H1 (cell line): ENCODE data around the gene ARHGAP26. TPM values are rescaled to one million over a fixed set of nuclear protein-coding genes. Genes with fewer than 3 reads are reported as not detected.

Experiments used
- SUZ12 ChIP-seq: fragments of 200-600 bp; sonication (generic); IDR thresholded peaks from 2 replicates; pipeline ENCODE4 v1.6.1; 2012; ENCODE audit warnings: mild to moderate bottlenecking, inconsistent platforms, low read length, moderate library complexity, mixed read lengths
- polyA plus RNA-seq, 7 experiments: library from polyadenylated mRNA; depleted of rRNA in 3 of 7; stranded (reverse) in 5 of 7; unstranded in 2 of 7; fragments of >200 nt in 5 of 7; fragments of 200-250 nt in 2 of 7; gene quantifications; 1 replicate in 5 of 7; 2 replicates in 1 of 7; 4 replicates in 1 of 7; pipeline versions ENCODE4 v1.2.1 to v1.2.3, GENCODE V29; 2011 to 2013; ENCODE audit warnings: missing spikeins in 2 of 7, mixed read lengths in 2 of 7
- total RNA-seq: library from RNA; stranded (reverse); fragmentation: NEBNext Ultra II Directional; extraction: Animal tissue kit (Norgen Biotek cat#: 25700); gene quantifications from 2 replicates; pipeline ENCODE4 v1.2.1, GENCODE V29; 2021
- TF ChIP-seq, protein P1 (sequence below): fragments of 300-600 bp; sonication (generic); IDR thresholded peaks from 2 replicates; pipeline ENCODE4 v1.7.1; 2012; ENCODE audit warnings: low read length, moderate library complexity, mild to moderate bottlenecking, inconsistent platforms; ENCODE audit not compliant: insufficient replicate concordance

The ARHGAP26 gene
- total and polyA plus RNA-seq, 2 of the 8 experiments (the other 6 are each of a cell fraction or from before 2014, with no cell fraction given): 7.1 to 24.8 TPM

DNA sequence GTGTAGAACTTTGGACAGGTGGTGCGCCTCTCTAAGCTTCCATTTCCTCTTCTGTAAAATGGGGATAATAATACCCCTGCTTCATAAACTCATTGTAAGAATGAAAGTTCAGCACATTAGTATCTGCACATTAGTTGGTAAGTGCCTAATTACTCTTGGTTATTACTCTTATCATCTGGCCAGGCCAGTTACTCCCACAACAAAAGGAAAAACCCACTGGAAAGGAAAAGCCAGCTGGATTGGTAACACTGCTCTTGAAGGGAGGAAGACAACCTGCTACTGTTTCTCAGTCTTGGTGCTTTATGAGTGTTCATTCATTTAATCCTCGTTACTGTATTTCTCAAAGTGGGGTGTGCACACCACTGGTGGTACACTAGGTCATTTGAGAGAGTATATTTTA, 251.4 kb downstream of the ARHGAP26 start (continued):
- TF ChIP-seq, protein P1, sequence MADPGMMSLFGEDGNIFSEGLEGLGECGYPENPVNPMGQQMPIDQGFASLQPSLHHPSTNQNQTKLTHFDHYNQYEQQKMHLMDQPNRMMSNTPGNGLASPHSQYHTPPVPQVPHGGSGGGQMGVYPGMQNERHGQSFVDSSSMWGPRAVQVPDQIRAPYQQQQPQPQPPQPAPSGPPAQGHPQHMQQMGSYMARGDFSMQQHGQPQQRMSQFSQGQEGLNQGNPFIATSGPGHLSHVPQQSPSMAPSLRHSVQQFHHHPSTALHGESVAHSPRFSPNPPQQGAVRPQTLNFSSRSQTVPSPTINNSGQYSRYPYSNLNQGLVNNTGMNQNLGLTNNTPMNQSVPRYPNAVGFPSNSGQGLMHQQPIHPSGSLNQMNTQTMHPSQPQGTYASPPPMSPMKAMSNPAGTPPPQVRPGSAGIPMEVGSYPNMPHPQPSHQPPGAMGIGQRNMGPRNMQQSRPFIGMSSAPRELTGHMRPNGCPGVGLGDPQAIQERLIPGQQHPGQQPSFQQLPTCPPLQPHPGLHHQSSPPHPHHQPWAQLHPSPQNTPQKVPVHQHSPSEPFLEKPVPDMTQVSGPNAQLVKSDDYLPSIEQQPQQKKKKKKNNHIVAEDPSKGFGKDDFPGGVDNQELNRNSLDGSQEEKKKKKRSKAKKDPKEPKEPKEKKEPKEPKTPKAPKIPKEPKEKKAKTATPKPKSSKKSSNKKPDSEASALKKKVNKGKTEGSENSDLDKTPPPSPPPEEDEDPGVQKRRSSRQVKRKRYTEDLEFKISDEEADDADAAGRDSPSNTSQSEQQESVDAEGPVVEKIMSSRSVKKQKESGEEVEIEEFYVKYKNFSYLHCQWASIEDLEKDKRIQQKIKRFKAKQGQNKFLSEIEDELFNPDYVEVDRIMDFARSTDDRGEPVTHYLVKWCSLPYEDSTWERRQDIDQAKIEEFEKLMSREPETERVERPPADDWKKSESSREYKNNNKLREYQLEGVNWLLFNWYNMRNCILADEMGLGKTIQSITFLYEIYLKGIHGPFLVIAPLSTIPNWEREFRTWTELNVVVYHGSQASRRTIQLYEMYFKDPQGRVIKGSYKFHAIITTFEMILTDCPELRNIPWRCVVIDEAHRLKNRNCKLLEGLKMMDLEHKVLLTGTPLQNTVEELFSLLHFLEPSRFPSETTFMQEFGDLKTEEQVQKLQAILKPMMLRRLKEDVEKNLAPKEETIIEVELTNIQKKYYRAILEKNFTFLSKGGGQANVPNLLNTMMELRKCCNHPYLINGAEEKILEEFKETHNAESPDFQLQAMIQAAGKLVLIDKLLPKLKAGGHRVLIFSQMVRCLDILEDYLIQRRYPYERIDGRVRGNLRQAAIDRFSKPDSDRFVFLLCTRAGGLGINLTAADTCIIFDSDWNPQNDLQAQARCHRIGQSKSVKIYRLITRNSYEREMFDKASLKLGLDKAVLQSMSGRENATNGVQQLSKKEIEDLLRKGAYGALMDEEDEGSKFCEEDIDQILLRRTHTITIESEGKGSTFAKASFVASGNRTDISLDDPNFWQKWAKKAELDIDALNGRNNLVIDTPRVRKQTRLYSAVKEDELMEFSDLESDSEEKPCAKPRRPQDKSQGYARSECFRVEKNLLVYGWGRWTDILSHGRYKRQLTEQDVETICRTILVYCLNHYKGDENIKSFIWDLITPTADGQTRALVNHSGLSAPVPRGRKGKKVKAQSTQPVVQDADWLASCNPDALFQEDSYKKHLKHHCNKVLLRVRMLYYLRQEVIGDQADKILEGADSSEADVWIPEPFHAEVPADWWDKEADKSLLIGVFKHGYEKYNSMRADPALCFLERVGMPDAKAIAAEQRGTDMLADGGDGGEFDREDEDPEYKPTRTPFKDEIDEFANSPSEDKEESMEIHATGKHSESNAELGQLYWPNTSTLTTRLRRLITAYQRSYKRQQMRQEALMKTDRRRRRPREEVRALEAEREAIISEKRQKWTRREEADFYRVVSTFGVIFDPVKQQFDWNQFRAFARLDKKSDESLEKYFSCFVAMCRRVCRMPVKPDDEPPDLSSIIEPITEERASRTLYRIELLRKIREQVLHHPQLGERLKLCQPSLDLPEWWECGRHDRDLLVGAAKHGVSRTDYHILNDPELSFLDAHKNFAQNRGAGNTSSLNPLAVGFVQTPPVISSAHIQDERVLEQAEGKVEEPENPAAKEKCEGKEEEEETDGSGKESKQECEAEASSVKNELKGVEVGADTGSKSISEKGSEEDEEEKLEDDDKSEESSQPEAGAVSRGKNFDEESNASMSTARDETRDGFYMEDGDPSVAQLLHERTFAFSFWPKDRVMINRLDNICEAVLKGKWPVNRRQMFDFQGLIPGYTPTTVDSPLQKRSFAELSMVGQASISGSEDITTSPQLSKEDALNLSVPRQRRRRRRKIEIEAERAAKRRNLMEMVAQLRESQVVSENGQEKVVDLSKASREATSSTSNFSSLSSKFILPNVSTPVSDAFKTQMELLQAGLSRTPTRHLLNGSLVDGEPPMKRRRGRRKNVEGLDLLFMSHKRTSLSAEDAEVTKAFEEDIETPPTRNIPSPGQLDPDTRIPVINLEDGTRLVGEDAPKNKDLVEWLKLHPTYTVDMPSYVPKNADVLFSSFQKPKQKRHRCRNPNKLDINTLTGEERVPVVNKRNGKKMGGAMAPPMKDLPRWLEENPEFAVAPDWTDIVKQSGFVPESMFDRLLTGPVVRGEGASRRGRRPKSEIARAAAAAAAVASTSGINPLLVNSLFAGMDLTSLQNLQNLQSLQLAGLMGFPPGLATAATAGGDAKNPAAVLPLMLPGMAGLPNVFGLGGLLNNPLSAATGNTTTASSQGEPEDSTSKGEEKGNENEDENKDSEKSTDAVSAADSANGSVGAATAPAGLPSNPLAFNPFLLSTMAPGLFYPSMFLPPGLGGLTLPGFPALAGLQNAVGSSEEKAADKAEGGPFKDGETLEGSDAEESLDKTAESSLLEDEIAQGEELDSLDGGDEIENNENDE: no peak
- no peak for TF ChIP-seq SUZ12
